Stimulated activated CD4-positive, alpha-beta T cell treated with anti-CD3 and anti-CD28 coated beads, Interleukin-4, amount 100 ng/mL, for 4 hours (primary cell): ENCODE results near the gene WDR1.

Experiments
- DNase-seq, 2 experiments: peaks; one replicate each; pipeline ENCODE4 v3.0.0-alpha.2; 2020

Gene WDR1

DNA sequence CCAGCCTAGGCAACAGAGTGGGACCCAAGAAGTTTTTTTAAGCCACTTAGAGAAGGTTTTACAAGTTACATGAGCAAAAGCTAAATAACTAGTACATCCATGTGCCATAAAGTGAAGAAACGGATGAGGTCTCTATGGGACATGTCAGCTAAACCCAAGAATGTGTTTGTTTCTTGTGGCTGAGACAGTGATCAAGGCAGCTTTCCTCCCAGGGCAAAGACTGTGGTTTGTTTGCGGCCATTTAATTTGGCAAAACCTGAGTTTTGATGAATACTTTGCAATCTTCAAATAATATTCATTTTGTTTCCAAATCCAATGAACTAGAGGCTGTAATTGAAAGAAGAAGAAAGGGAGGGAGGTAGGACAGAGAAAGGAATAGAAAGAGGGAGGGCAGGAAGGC, 50.4 kb downstream of the WDR1 start:
- DNase-seq, result no peak

DNA sequence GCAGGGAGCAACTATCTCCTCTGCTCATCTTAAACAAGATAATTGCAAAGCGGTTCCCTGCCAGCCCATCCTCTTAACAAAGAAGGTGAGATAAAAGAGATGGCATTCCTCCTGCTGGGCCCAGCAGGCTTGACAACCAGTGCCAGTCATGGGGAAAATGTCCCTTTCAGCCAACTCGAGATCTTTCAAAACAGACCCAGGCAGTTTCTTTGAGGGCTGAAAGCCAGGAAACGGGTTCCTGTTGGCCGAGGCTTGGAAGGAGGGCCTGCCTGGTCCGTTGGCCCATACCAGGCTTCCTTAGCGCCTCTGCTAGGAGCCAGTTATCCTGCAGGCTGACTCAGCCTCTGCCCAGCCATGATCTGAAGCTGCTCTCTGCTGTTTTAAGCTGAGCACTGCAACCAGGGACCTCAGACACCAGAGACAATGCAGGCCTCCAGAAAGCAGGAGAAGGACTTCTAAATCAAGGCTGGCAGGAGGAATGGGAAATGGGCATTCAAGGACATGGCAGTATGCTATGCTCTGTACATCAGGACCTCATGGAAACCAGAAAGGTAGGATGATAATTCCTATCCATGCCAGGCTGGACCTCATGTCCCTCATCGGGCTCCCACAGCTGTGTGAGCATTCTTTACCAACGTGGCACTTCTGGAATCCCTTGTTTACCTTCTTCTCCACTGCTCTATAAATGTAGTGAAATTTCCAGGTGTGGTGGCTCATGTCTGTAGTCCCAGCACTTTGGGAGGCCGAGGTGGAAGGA, 52.9 kb downstream of the WDR1 start:
- DNase-seq, result no peak

DNA sequence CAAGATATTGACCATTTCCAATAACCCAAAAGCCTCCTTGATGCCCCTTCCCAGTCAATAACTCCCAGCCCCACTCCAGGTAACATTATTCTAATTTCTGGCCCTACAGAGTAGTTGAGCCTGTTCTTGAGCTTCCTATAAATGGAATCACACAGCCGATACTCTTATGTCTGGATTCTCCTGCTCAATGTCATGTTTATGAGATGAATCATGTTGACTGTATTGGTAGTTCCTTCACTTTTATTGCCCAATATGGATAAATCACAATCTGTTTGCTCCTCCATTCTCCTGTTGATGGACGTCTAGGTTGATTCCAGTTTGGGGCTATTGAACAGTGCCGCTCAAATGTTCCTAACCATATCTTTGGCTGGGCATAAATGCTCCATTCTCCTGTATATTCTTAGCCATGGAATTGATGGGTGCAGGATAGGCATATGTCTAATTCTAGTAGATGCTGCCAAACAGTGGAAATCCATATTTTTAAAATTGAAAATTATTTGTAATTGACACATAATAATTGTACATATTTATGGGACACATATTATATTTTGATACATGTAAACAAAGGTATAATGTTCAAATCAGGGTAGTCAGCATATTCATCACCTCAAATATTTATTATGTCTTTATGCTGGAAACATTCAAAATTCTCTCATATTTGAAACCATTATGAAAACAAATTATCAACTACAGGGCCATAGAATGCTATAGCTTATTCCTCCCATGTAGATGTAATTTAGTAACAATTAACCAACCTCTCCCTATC, 54.8 kb downstream of the WDR1 start:
- no peak for DNase-seq

DNA sequence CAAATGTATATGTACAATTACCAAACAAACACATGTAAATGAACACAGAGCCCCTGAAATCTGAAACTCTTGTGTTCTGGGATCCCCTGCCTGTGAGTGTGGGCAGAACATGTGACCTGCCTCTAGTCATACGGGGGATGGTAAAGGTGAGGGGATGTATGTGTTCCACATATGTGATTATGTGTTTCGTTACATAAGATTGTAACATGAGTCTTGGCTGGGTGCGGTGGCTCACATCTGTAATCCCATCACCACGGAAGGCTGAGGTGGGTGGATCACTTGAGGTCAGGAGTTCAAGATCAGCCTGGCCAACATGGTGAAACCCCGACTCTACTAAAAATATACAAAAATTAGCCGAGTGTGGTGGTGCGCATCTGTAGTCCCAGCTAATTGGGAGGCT, 58.2 kb downstream of the WDR1 start:
- no peak for DNase-seq

DNA sequence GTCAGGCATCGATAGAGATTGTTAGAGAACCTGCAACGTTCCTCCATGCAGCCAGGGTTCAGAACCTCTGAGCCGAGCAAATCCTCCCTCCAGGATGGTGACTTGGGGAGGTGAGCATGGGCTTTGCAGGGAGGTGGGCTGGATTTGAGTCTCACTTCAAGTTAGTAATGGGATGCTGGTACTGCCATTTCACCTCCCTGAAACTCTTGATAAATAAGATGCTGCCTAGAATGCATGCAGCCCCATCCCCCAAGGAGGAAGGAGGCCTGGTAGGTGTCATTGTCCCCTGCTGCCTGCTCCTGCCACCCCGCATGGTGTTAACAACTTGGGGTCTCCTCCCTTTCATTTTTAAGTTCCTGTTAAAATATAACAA, 59.6 kb downstream of the WDR1 start:
- DNase-seq, result no peak

DNA sequence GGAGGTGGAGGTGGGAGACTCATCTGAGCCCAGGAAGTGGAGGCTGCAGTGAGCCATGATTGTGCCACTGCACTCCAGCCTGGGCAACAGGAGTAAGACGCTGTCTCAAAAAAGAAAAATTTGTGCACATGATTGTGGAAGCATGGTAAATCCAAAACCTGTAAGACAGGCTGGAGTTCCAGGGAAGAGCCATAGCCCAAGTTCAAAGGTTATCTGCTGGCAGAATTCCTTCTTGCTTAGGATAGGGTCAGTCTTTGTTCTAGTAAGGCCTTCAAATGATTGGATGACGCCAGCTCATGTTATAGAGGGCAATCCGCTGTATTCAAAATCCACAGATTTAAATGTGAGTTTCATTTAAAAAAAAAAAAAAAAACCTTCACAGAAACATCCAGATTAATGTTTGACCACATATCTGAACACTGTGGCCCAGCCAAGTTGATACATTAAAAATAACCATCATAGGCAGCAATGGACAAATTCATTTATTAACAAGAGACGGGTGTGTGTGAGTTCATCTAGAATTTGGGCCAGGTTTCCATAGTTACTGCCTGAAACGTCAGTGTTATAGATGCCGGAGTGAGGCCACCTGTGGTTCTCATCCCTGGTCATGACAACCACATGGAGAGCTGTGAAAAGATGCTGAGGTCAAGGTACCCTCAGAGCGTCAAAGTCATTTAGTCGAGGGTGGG, 60.1 kb downstream of the WDR1 start:
- DNase-seq, result no peak

DNA sequence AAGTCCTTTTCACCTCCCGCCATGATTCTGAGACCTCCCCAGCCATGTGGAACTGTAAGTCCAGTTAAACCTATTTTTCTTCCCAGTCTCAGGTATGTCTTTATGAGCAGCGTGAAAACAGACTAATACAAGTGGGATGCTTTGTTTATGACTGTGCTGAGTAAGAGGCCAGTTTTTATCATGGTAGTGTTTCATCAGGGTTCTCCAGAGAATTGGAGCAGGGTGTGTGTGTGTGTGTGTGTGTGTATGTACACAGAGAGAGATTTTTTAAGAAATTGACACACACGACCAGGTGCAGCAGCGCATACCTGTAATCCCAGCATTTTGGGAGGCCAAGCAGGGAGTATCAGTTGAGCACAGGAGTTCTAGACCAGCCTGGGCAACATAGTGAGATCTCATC, 60.7 kb downstream of the WDR1 start:
- no peak for DNase-seq

DNA sequence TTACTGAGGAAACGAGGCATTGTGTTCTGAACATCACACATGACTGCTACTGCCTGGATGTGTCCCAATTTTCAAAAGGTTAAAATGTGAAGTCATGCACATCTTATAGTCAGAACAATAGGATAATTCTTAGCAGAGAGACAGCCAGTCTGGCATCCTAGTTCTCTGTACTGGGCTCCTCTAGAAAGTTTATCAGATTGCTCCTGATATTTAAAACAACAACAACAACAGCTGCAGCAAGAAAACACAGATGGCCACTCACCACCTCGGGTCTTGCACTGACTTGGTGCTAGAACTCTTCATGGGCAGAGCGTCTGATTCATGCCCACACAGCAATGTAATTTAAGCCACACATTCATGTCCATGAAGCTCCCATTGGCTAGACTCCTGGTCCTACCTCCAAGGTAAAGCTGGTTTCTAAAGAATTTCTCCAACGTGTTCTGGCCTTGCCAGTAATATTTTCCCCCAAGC, 62.0 kb downstream of the WDR1 start:
- no peak for DNase-seq

DNA sequence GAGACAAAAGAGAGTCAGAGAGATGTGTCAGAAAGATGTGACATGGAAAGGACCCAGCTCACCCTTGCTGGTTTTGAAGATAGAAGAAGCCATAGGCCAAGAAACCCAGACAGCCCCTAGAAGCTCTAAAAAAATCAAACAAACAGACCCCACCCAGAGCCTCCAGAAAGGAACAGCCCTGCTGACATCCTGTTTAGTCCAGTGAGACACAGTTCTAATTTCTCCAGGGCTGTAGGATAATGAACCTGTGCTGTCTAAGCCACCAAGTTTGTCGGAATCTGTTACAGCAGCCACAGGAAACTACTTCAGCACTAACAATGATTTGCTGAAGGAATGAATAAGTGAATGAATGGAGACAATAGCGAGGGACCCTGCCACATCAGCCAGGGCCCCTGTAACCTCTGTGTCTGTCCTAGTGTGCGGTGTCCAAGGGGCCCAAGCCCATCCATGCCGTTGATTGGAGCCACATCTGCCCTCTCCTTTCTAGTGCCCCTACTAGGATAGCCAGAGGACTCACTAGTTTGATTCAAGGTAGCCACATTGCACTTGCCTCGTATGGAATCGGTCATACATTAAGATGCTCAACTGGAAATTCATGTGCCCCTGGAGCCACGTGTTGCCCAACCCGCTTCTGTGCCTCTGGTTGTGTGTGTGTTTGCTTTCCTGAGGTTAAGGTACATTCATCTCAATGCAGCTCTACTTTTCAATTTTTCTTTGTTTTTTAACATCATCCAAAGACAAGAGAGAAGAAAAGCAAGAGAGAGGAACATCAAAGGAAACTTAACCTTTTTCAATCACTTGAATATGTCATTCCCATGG, 62.8 kb downstream of the WDR1 start:
- no peak for DNase-seq

DNA sequence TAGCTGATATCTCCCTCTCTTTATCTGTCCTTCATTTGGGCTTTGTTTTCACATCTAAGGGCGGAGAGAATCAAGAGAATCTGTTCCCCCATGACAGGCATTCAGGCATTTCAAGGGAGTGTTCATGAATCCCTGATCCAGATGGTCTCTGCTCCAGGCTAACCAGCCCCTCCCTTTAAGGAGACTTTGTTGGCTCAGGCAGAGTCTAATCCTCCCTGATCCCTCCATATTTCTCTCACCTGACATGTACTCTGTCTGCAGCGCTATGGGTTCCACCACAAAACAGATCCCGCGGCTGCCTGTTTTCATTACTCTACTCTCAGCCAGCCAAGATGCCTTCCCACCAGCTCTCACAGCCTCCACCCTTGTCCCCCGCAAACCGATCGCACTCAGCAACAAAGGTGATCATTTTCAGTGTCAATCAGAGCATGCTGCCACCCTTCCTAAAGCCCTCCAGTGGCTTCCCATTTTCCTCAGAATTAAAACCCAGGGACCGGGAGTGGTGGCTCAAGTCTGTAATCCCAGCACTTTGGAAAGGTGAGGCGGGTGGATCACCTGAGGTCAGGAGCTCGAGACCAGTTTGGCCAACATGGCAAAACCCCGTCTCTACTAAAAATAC, 65.0 kb downstream of the WDR1 start:
- no peak for DNase-seq

DNA sequence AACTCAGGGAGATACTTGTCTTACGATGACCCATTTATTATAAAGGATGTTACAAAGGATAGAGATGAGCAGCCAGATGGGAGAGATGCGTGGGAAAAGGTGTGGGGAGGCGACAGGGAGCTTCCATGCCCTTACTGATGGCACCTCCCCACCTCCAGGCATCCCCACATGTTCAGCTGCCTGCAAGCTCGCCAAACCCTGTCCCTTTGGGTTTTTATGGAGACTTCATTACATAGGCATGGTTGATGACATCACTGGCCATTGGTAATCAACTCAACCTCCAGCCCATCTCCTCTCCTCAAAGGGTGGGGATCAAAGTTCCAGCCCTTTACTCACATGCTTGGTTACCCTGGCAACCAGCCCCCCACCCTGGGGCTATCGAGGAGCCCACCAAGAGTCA, 65.9 kb downstream of the WDR1 start:
- DNase-seq, result no peak

DNA sequence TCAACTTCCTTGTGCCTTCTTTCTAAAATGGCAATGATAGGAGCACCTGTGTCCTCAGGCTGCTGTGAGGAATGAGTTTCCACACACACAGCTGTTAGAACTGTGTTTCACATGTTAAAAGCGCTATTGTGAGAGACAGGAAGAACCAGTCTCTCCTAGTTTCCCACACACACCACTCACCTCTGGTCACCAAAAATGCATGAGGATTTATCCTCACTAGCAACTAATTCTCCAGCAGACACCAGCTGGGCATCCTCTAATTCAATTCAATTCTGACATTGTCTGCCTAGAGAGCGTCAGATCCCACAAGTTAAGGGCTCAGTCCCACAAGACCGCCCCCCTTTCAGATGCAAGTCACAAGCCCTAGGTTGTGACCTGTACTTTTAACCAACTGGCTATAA, 66.3 kb downstream of the WDR1 start:
- no peak for DNase-seq

DNA sequence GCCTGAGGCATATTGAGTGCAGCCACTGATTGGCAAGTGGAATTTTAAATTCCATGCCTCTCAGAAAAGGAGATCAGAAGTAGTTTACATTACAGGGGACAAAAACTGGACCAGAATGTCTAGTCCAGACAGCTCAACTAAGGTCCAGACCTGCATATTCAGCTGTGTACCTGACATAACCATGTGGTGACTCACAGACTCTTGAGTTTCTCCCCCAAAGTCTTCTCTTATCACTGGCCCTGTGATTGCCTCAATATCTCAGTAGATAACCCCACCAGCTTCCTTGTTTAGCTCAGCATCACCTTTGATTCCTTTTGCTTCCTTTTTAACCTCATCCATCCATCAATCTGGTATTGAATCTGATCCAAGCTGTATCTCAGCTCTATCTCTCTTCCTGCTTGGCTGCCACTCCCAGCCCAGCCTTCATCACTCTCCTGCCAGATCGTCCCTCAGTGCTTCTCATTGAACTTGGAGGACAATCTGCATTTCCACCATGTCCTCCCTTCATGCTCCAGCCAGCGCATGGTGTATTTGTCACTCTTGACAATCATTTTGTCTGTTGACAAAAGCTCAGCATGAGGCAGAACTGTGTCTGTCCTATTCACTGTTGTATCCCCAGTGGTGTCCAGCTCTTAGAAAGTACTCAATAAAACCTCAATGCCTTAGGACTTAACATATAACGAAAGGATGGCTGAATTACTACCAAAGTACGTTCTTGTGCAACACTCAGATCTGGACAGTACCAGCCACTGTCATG, 67.5 kb downstream of the WDR1 start:
- DNase-seq, result no peak

DNA sequence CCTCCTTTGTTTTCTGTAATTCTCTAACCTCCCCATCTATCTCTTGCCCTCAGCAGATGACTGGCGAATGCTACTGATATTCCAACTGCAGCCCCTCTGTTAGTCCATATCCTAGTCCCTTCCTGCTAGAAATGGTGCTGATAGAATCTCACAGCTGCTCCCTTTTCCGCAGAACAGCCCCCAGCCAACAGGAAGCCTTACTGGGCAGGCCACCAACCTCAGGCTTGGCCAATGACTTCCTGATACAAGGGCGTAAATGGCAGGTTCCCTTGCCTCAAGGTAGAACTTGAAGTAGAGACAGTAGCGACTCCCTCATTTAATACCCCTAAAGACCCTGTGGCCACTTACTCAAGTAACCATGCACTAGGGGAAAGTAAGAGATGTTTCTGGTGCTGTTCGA, 68.6 kb downstream of the WDR1 start:
- no peak for DNase-seq

DNA sequence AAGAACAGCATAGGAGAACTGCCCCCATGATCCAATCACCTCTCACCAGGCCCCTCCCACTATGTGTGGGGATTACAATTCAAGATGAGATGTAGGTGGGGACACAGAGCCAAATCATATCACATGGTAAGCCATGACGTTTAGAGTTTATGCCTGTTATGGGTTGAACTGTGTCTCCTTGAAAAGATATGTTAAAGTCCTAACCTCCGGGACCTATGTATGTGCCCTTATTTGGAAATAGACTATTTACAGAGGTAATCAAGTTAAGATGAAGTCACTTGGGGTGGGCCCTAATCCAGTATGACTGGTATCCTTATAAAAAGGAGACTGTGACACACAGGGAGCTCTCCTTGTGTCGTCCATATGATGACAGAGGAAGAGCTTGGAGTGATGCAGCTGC, 70.1 kb downstream of the WDR1 start:
- no peak for DNase-seq

DNA sequence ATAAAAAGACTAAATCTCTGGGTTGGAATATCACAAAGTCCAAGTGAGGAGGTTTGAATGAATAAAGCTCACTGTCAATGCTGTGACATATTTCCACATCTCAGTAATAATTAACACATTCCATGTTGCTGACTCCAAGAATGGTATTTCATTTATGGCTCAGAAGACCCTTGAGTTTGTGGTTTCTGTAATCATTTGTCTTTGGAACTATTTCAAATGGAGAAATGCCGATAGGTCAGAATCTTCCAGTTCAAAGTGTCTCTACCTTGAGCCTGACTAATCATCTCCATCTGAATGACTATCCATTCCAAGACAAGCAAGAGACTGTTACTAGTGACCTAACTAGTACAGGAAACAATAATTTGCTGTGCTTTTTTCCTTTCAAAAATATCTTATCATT, 71.1 kb downstream of the WDR1 start:
- no peak for DNase-seq

DNA sequence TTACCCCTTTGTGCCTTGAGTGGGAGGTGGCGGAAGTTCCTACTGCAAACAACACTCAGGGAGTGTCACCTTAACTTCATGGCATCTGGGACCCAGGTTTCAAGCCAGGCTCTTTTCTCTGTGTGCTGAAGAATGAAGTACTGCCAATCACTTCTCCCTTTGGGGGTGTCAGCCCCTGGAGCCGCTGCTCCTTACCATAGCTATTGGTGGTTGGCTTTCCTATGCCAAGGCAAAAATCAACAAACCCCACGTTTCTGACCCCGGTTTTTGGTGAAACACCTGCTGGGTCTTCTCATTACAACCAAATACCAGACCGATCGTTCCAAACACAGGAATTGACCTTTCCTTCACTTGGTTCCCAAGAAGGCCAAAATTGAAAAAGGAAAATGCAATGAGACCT, 75.6 kb downstream of the WDR1 start:
- no peak for DNase-seq

DNA sequence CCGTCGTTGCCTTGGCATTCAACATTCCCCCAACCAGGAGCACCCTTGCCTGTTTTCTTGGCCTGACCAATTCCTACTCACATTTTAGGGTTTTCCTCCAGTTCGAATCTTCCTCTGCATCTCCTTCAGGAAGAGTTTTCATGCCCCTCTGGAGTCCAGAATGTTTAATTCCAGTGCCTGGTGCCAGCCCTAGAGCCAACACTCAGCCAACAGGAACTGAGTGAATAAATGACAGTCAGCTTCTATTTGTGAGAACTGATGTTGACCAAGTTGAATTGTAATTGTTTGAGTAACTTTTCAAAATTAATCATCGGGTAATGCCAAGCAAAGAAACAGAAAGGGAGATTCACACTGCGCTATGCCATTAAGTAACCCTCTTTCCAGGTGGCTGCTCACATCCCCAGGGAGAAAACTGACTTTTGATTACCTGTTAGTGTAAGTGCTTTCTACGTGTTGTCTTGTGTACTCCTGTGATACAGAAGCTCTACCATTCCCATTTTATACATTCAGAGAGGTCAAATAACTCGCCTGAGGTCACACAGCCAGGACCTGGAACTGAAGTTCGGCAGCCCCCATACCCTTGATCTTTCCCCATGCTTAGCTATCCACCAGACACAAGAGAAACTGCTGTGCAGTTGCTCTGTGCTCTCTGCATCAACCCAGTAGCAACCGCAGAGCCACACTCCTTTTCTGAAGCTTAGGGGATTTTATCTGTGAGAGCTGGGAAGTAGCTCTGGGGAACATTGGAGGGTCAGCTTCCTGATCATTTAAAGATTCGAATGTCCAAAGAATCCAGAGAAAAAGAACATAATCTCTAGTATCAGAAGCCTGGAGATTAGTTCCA, 76.3 kb downstream of the WDR1 start:
- DNase-seq, result no peak

DNA sequence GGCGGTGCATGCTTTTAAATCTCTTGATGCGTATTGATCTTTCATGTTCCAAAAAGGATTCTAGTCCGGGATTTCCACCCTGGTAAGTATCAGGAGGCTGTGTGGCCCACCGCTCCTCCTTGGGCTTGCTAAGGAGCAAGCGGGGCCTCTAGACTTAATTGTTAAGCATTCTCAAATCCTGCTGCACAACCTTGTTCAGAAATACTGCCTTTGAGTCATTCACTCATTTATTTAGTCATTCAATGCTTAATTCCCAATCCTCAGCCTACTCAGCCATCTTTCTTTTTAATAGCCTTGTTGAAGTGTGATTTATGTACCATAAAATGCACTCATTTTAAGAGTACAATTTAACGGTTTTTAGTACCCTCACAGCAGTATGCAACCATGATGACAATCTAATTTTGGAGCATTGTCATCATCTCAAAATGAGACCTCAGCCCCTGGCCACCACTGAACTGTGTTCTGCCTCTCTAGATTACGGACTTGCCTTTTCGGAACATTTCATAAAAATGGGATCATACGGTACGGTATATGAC, 79.7 kb downstream of the WDR1 start:
- DNase-seq, result no peak

DNA sequence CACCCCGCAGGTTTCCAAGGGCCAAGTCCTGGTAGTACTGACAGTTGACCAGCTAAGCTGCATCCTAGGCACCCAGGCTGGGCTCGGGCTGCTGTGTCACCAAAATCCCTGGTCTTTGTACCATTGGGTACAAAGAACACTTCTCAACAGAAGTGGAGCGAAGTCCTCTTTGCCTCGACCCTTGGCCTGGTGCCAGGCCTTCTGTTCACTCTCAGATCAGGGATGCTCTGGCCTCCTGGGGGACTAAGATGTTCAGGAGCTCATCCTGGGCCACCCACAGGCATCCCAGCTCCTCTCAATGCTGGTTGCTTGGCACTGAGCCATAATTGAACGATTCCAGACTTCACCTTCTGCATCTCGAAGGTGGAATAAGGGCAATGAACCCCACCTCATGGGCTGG, 81.5 kb downstream of the WDR1 start:
- no peak for DNase-seq
